ENCODE data around the gene KRT14. TPM values are rescaled to one million over a fixed set of nuclear protein-coding genes. Genes with fewer than 3 reads are reported as not detected.
"Not testable (repeated sequence)": the region's sequence is repeated elsewhere in the genome, so short reads cannot be mapped to it uniquely, and the experiment has no call there.

KRT14 gene
- total and polyA plus RNA-seq, 2 donors (not counting 1 experiment from before 2014, with no cell fraction given): 0.94 TPM; not detected in 1

DNA sequence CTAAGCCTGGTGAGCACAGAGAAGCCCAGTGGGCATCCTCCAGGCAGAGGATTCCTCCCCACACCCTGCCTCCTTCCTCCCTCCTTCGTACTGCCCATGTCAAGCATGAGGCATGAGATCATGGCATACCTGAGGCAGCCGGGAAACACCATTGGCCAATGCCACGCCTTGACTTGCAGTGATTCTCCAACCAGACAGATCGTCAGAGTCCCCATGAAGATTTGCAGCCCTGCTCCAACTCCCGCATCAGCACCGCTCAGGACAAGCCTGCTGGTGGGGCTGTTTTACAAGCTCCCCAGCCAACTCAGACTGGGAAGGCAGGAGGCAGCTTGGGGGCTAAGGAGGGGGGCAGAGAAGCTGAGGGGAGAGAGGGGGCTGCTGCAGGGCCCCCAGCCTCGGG is 28.8 kb upstream of the KRT14 start:
- peak in 1 of 2 donors; percentile 6 for DNase-seq (ENCODE audit: low read depth in 2 of 2)
- H2AFZ ChIP-seq (ENCODE audit: low read length): no peak overlapping the region
- no peak for TF ChIP-seq EZH2 (IDR thresholded peaks at IDR 0.05; ENCODE audit: low read length, missing control alignments)
- TF ChIP-seq, protein P1, sequence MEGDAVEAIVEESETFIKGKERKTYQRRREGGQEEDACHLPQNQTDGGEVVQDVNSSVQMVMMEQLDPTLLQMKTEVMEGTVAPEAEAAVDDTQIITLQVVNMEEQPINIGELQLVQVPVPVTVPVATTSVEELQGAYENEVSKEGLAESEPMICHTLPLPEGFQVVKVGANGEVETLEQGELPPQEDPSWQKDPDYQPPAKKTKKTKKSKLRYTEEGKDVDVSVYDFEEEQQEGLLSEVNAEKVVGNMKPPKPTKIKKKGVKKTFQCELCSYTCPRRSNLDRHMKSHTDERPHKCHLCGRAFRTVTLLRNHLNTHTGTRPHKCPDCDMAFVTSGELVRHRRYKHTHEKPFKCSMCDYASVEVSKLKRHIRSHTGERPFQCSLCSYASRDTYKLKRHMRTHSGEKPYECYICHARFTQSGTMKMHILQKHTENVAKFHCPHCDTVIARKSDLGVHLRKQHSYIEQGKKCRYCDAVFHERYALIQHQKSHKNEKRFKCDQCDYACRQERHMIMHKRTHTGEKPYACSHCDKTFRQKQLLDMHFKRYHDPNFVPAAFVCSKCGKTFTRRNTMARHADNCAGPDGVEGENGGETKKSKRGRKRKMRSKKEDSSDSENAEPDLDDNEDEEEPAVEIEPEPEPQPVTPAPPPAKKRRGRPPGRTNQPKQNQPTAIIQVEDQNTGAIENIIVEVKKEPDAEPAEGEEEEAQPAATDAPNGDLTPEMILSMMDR (conservative IDR thresholded peaks at IDR 0.05 in 1 of 2, IDR thresholded peaks at IDR 0.05 in 1 of 2; ENCODE audit: low read depth in 1 of 2, low read length in 2 of 2): no peak

DNA sequence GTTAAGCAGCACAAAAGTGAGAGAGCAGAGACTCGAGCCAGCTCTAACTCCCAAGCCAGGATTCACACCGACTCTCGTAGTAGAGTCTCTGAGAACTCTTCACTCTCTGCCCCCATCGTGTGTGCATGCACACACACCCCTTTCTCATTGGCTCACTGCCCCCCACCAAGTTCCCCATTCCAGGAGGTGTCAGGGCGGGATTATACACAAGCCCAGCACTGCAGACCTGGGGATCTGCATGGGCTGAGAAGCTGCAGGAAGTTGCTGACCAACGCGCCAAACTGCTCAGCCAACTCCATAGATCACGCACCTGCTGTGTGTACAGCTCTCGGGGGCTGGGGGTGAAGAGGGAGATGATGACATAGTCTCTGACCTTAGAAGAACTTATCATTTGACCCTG is 28.1 kb upstream of the KRT14 start:
- not testable (repeated sequence) for H3K27me3 ChIP-seq (ENCODE audit: control insufficient read depth, insufficient read depth, low read length); H3K9me3 ChIP-seq (ENCODE audit: control insufficient read depth, insufficient read depth, low read depth, low read length); H3K4me3 ChIP-seq (replicated peaks in 1 of 4; ENCODE audit: control extremely low read depth in 1 of 4, insufficient read depth in 1 of 4, low read depth in 3 of 4, low read length in 4 of 4); H3K36me3 ChIP-seq (ENCODE audit: control insufficient read depth, insufficient read depth, low read length); DNase-seq (ENCODE audit: low read depth in 2 of 2); H3K27ac ChIP-seq (ENCODE audit: insufficient read depth, low read length); H3K9ac ChIP-seq (ENCODE audit: insufficient read depth, low read length); H3K4me2 ChIP-seq (ENCODE audit: extremely low read depth, insufficient read depth, low read length); H2AFZ ChIP-seq (ENCODE audit: low read length); H4K20me1 ChIP-seq (ENCODE audit: control insufficient read depth, extremely low read depth, insufficient read depth, low read length); H3K79me2 ChIP-seq (ENCODE audit: control insufficient read depth, insufficient read depth, low read length); H3K4me1 ChIP-seq (ENCODE audit: control insufficient read depth, extremely low read depth, insufficient read depth, low read length)

More for the DNA sequence above, 28.8 kb upstream of the KRT14 start:
- H3K36me3 ChIP-seq (ENCODE audit: control insufficient read depth, insufficient read depth, low read length): no peaks in the 10 kb centered on the region
- H3K27ac ChIP-seq (ENCODE audit: insufficient read depth, low read length): no peak overlapping the region
- H3K4me2 ChIP-seq (ENCODE audit: extremely low read depth, insufficient read depth, low read length): no peak overlapping the region
- no peak overlapping the region for H3K9ac ChIP-seq (ENCODE audit: insufficient read depth, low read length)
- H3K79me2 ChIP-seq (ENCODE audit: control insufficient read depth, insufficient read depth, low read length): no peaks in the 10 kb centered on the region
- no peaks in the 10 kb centered on the region for H3K9me3 ChIP-seq (ENCODE audit: control insufficient read depth, insufficient read depth, low read depth, low read length)
- peaks cover 4% of the 10 kb centered on the region for H3K27me3 ChIP-seq (ENCODE audit: control insufficient read depth, insufficient read depth, low read length)
- H3K4me1 ChIP-seq (ENCODE audit: control insufficient read depth, extremely low read depth, insufficient read depth, low read length): no peaks in the 10 kb centered on the region
- H4K20me1 ChIP-seq (ENCODE audit: control insufficient read depth, extremely low read depth, insufficient read depth, low read length): no peaks in the 10 kb centered on the region
- H3K4me3 ChIP-seq (replicated peaks in 1 of 4; ENCODE audit: control extremely low read depth in 1 of 4, insufficient read depth in 1 of 4, low read depth in 3 of 4, low read length in 4 of 4): no peak overlapping the region

DNA sequence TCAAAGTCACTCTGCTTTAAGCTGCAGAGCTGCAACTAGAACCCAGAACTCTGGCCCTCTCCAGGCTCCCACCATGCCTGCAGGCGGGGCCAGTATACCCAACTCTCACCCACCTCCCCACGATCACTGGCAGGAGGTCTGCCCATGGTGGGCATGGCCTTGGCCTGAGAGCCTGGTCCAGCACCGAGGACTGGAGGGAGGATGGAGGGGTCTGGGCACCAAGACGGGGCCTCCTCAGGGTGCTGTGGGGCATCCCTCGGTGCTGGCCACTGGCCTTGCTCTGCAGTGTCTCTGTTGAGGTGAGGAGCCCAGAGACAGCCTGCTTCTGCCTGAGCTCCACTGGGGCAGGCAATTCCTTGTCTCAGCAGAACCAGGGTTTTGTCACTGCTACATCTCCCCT is 27.4 kb upstream of the KRT14 start:
- Histone ChIP-seq H3K9ac (ENCODE audit: insufficient read depth, low read length) (no peak overlapping the region), H4K20me1 (ENCODE audit: control insufficient read depth, extremely low read depth, insufficient read depth, low read length) (no peaks in the 10 kb centered on the region), H3K4me1 (ENCODE audit: control insufficient read depth, extremely low read depth, insufficient read depth, low read length) (no peaks in the 10 kb centered on the region), H3K36me3 (ENCODE audit: control insufficient read depth, insufficient read depth, low read length) (no peaks in the 10 kb centered on the region), H3K27ac (ENCODE audit: insufficient read depth, low read length) (no peak overlapping the region), H3K27me3 (ENCODE audit: control insufficient read depth, insufficient read depth, low read length) (peaks cover 4% of the 10 kb centered on the region), H2AFZ (ENCODE audit: low read length) (no peak overlapping the region), H3K4me3 (replicated peaks in 1 of 4; ENCODE audit: control extremely low read depth in 1 of 4, insufficient read depth in 1 of 4, low read depth in 3 of 4, low read length in 4 of 4) (no peak overlapping the region), H3K9me3 (ENCODE audit: control insufficient read depth, insufficient read depth, low read depth, low read length) (no peaks in the 10 kb centered on the region), H3K79me2 (ENCODE audit: control insufficient read depth, insufficient read depth, low read length) (no peaks in the 10 kb centered on the region), H3K4me2 (ENCODE audit: extremely low read depth, insufficient read depth, low read length) (no peak overlapping the region)
- no peak for DNase-seq (ENCODE audit: low read depth in 2 of 2)
- no peak for TF ChIP-seq EZH2 (IDR thresholded peaks at IDR 0.05; ENCODE audit: low read length, missing control alignments)
- TF ChIP-seq, protein P1 (conservative IDR thresholded peaks at IDR 0.05 in 1 of 2, IDR thresholded peaks at IDR 0.05 in 1 of 2; ENCODE audit: low read depth in 1 of 2, low read length in 2 of 2): no peak

Data from fibroblast of lung (primary cell).